Ishikawa (cell line): Measurements from ENCODE around the gene TRHDE.

Source experiments
- CEBPB ChIP-seq: IDR thresholded peaks from 2 replicates; pipeline ENCODE4 v1.6.1; 2012
- CREB1 ChIP-seq: IDR thresholded peaks from 2 replicates; pipeline ENCODE4 v1.6.1; 2012; ENCODE audit warnings: low read depth
- EGR1 ChIP-seq: IDR thresholded peaks from 2 replicates; pipeline ENCODE4 v1.6.1; 2012
- EP300 ChIP-seq: IDR thresholded peaks from 2 replicates; pipeline ENCODE4 v1.6.1; 2012; ENCODE audit warnings: borderline replicate concordance
- FOXM1 ChIP-seq: IDR thresholded peaks from 2 replicates; pipeline ENCODE4 v1.6.1; 2012; ENCODE audit warnings: low read depth, borderline replicate concordance
- MAX ChIP-seq: IDR thresholded peaks from 2 replicates; pipeline ENCODE4 v1.6.1; 2012
- NFIC ChIP-seq: IDR thresholded peaks from 2 replicates; pipeline ENCODE4 v1.6.1; 2012
- RAD21 ChIP-seq: IDR thresholded peaks from 2 replicates; pipeline ENCODE4 v1.6.1; 2012; ENCODE audit warnings: low read depth
- REST ChIP-seq: IDR thresholded peaks from 2 replicates; pipeline ENCODE4 v1.6.1; 2012; ENCODE audit warnings: low read depth, mild to moderate bottlenecking
- TAF1 ChIP-seq: IDR thresholded peaks from 2 replicates; pipeline ENCODE4 v1.6.1; 2012; ENCODE audit warnings: low read depth, mild to moderate bottlenecking
- TCF12 ChIP-seq: IDR thresholded peaks from 2 replicates; pipeline ENCODE4 v1.6.1; 2012; ENCODE audit warnings: low read depth
- TEAD4 ChIP-seq: IDR thresholded peaks from 2 replicates; pipeline ENCODE4 v1.6.1; 2012
- USF1 ChIP-seq: IDR thresholded peaks from 2 replicates; pipeline ENCODE4 v1.6.1; 2012
- YY1 ChIP-seq: IDR thresholded peaks from 2 replicates; pipeline ENCODE4 v1.6.1; 2012; ENCODE audit warnings: low read depth
- ZBTB7A ChIP-seq: IDR thresholded peaks from 2 replicates; pipeline ENCODE4 v1.6.1; 2012; ENCODE audit warnings: low read depth

TRHDE gene

GRCh38 chr12:72472350-72472749 is 200.2 kb downstream of the TRHDE start:
- TF ChIP-seq TEAD4 (no peak), NFIC (no peak), YY1 (no peak), FOXM1 (no peak), EP300 (no peak), ZBTB7A (no peak), REST (no peak), TAF1 (no peak)

- TF ChIP-seq REST (no peak), TEAD4 (no peak)
Observed at GRCh38 chr12:72476301-72476700, 204.1 kb downstream of the TRHDE start.

- no peak for TF ChIP-seq REST
- TF ChIP-seq TEAD4: no peak
- no peak for TF ChIP-seq CREB1
- no peak for TF ChIP-seq RAD21
- no peak for TF ChIP-seq NFIC
- no peak for TF ChIP-seq EGR1
- no peak for TF ChIP-seq TCF12
- no peak for TF ChIP-seq ZBTB7A
- TF ChIP-seq TAF1: no peak
- no peak for TF ChIP-seq YY1
- no peak for TF ChIP-seq USF1
- TF ChIP-seq EP300: no peak
- TF ChIP-seq MAX: no peak
- no peak for TF ChIP-seq FOXM1
- TF ChIP-seq CEBPB: no peak
Observed at GRCh38 chr12:72485017-72485701, 213.0 kb downstream of the TRHDE start.

GRCh38 chr12:72491426-72491825 is 219.3 kb downstream of the TRHDE start:
- no peak for TF ChIP-seq YY1
- no peak for TF ChIP-seq CREB1
- no peak for TF ChIP-seq NFIC
- no peak for TF ChIP-seq MAX

- TF ChIP-seq TCF12: no peak
- TF ChIP-seq ZBTB7A: no peak
- TF ChIP-seq TEAD4: no peak
- TF ChIP-seq EP300: no peak
- no peak for TF ChIP-seq YY1
- no peak for TF ChIP-seq EGR1
- TF ChIP-seq USF1: no peak
- no peak for TF ChIP-seq MAX
- TF ChIP-seq NFIC: no peak
- no peak for TF ChIP-seq REST
- no peak for TF ChIP-seq FOXM1
- no peak for TF ChIP-seq CREB1
- TF ChIP-seq CEBPB: no peak
- no peak for TF ChIP-seq RAD21
- TF ChIP-seq TAF1: no peak
Observed at GRCh38 chr12:72493407-72493806, 221.2 kb downstream of the TRHDE start.
